H1 (cell line): ENCODE data around the gene VDAC2. TPM values are rescaled to one million over a fixed set of nuclear protein-coding genes. Genes with fewer than 3 reads are reported as not detected.

Experiments used
- CTCF ChIA-PET: fragments of 300-600 bp; sonication (Branson Sonifier 250); formaldehyde crosslinking; loops from one replicate; lab custom pipeline; 2021; ENCODE audit not compliant: partially characterized antibody; lab: Charles Lee
- POLR2A ChIA-PET: fragments of 300-600 bp; sonication (Branson Sonifier 250); formaldehyde crosslinking; loops from one replicate; lab custom pipeline; 2021; ENCODE audit warnings: inconsistent platforms; ENCODE audit not compliant: partially characterized antibody; lab: Charles Lee
- DNase-seq, 2 experiments: peaks; one replicate each; pipeline versions ENCODE4 v3.0.0 to v3.0.0-alpha.2; 2010 to 2022; ENCODE audit warnings: low spot score in 2 of 2, low read depth in 1 of 2, mixed read lengths in 1 of 2
- FAIRE-seq: peaks from 2 replicates; lab custom pipeline; 2011; peaks lifted over from hg19 to GRCh38; lab: Jason Lieb, UNC
- H2AFZ ChIP-seq: 2 replicates; pipeline ENCODE4 v1.8.1; 2012; ENCODE audit warnings: low read length, inconsistent platforms
- H2AK5ac ChIP-seq: 2 replicates; pipeline ENCODE4 v1.6.1; 2013; ENCODE audit warnings: low read depth, low read length
- H2BK120ac ChIP-seq: replicated peaks from 2 replicates; pipeline ENCODE3; 2013; ENCODE audit warnings: low read depth, low read length, inconsistent platforms
- H2BK12ac ChIP-seq: 2 replicates; pipeline ENCODE4 v1.6.1; 2013; ENCODE audit warnings: low read depth, low read length
- H2BK15ac ChIP-seq: 2 replicates; pipeline ENCODE4 v1.6.1; 2013; ENCODE audit warnings: low read length
- H2BK20ac ChIP-seq: 2 replicates; pipeline ENCODE4 v1.6.1; 2013; ENCODE audit warnings: low read length
- H2BK5ac ChIP-seq: 2 replicates; pipeline ENCODE4 v1.6.1; 2013; ENCODE audit warnings: low read depth, low read length
- H3K14ac ChIP-seq: 2 replicates; pipeline ENCODE4 v1.6.1; 2013; ENCODE audit warnings: inconsistent platforms; ENCODE audit not compliant: insufficient read length
- H3K18ac ChIP-seq: 2 replicates; pipeline ENCODE4 v1.6.1; 2013; ENCODE audit warnings: low read length; ENCODE audit errors: extremely low read depth
- H3K23ac ChIP-seq: 2 replicates; pipeline ENCODE4 v1.6.1; 2013; ENCODE audit warnings: inconsistent platforms; ENCODE audit not compliant: insufficient read length
- H3K23me2 ChIP-seq: 2 replicates; pipeline ENCODE4 v1.6.1; 2013; ENCODE audit warnings: low read depth, low read length
- H3K27ac ChIP-seq: 2 replicates; pipeline ENCODE4 v1.6.1; 2011; ENCODE audit warnings: low read depth, low read length, inconsistent platforms
- H3K27me3 ChIP-seq, 4 experiments: replicated peaks in 1 of 4; 1 replicate in 1 of 4; 2 replicates in 3 of 4; pipeline versions ENCODE4 v1.6.1 to v1.8.1; 2011 to 2013; ENCODE audit warnings: low read length in 3 of 4, mild to moderate bottlenecking in 3 of 4, inconsistent platforms in 2 of 4, mixed read lengths in 2 of 4, moderate library complexity in 1 of 4; ENCODE audit not compliant: control insufficient read depth in 3 of 4, insufficient read depth in 3 of 4; ENCODE audit errors: extremely low read depth in 1 of 4
- H3K36me3 ChIP-seq, 4 experiments: 2 replicates each; pipeline versions ENCODE4 v1.6.1 to v1.8.1; 2011 to 2013; ENCODE audit warnings: mild to moderate bottlenecking in 4 of 4, low read length in 3 of 4, moderate library complexity in 2 of 4, control low read depth in 1 of 4, inconsistent platforms in 1 of 4; ENCODE audit not compliant: insufficient read depth in 4 of 4, control insufficient read depth in 2 of 4
- H3K4ac ChIP-seq: replicated peaks from 2 replicates; pipeline ENCODE3; 2013; ENCODE audit warnings: low read length, low read depth, mixed read lengths, inconsistent platforms; ENCODE audit not compliant: insufficient read length
- H3K4me1 ChIP-seq, 4 experiments: replicated peaks in 1 of 4; 1 replicate in 1 of 4; 2 replicates in 3 of 4; pipeline versions ENCODE4 v1.6.1 to v1.8.1; 2011 to 2013; ENCODE audit warnings: low read length in 3 of 4, inconsistent platforms in 2 of 4, mixed read lengths in 1 of 4; ENCODE audit not compliant: insufficient read depth in 4 of 4, control insufficient read depth in 3 of 4
- H3K4me2 ChIP-seq, 2 experiments: 2 replicates each; pipeline versions ENCODE4 v1.6.1 to v1.8.1; 2011 to 2013; ENCODE audit warnings: low read depth in 2 of 2, low read length in 2 of 2, control low read depth in 1 of 2, inconsistent platforms in 1 of 2, mild to moderate bottlenecking in 1 of 2; ENCODE audit not compliant: insufficient read depth in 1 of 2
- H3K4me3 ChIP-seq, 4 experiments: fragments of 200-600, 300-600 bp in 1 of 4; sonication (generic), shearing (Covaris generic), sonication (Bioruptor Twin) in 1 of 4; 2 replicates each; pipeline versions ENCODE4 v1.5.1 to v1.8.1; 2011 to 2016; ENCODE audit warnings: low read length in 4 of 4, low read depth in 3 of 4, control low read depth in 2 of 4, inconsistent platforms in 2 of 4, mild to moderate bottlenecking in 2 of 4, mixed read lengths in 1 of 4, moderate library complexity in 1 of 4; ENCODE audit not compliant: insufficient read depth in 2 of 4; ENCODE audit errors: extremely low read depth in 1 of 4
- H3K56ac ChIP-seq: replicated peaks from 2 replicates; pipeline ENCODE3; 2013; ENCODE audit warnings: low read depth, mild to moderate bottlenecking, mixed read lengths, low read length, inconsistent platforms; ENCODE audit not compliant: insufficient read length
- H3K79me1 ChIP-seq: 2 replicates; pipeline ENCODE4 v1.6.1; 2013; ENCODE audit warnings: low read depth, low read length, control low read depth
- H3K79me2 ChIP-seq, 2 experiments: 2 replicates each; pipeline versions ENCODE4 v1.6.1 to v1.8.1; 2012 to 2013; ENCODE audit warnings: low read length in 2 of 2, mild to moderate bottlenecking in 2 of 2, inconsistent platforms in 1 of 2; ENCODE audit not compliant: insufficient read depth in 2 of 2, control insufficient read depth in 1 of 2
- H3K9ac ChIP-seq, 4 experiments: replicated peaks in 1 of 4; 1 replicate in 1 of 4; 2 replicates in 3 of 4; pipeline versions ENCODE4 v1.6.1 to v1.8.1; 2011 to 2013; ENCODE audit warnings: low read depth in 3 of 4, low read length in 3 of 4, control low read depth in 2 of 4, mild to moderate bottlenecking in 2 of 4, moderate library complexity in 2 of 4, inconsistent platforms in 1 of 4; ENCODE audit errors: extremely low read depth in 1 of 4
- H3K9me3 ChIP-seq, 2 experiments: 2 replicates each; pipeline versions ENCODE4 v1.6.1 to v1.8.1; 2012 to 2013; ENCODE audit warnings: mild to moderate bottlenecking in 2 of 2, moderate library complexity in 2 of 2, control low read depth in 1 of 2, inconsistent platforms in 1 of 2, low read depth in 1 of 2, low read length in 1 of 2, mixed read lengths in 1 of 2; ENCODE audit not compliant: insufficient read depth in 2 of 2
- H4K20me1 ChIP-seq, 2 experiments: replicated peaks in 1 of 2; 2 replicates each; pipeline versions ENCODE3 to v1.8.1; 2011 to 2013; ENCODE audit warnings: inconsistent platforms in 2 of 2, low read length in 2 of 2, mild to moderate bottlenecking in 1 of 2; ENCODE audit not compliant: insufficient read depth in 2 of 2, control insufficient read depth in 1 of 2
- H4K5ac ChIP-seq: 2 replicates; pipeline ENCODE4 v1.6.1; 2013; ENCODE audit warnings: low read length, low read depth, mixed read lengths, inconsistent platforms; ENCODE audit not compliant: insufficient read length
- H4K8ac ChIP-seq: 2 replicates; pipeline ENCODE4 v1.8.0; 2013; ENCODE audit warnings: mild to moderate bottlenecking, moderate library complexity, low read length, inconsistent platforms; ENCODE audit not compliant: insufficient read depth; ENCODE audit errors: extremely low read depth
- H4K91ac ChIP-seq: replicated peaks from 2 replicates; pipeline ENCODE3; 2013; ENCODE audit warnings: low read length, mixed read lengths, inconsistent platforms; ENCODE audit not compliant: insufficient read length
- CEBPB ChIP-seq: IDR thresholded peaks from 2 replicates; pipeline ENCODE4 v1.6.1; 2012; ENCODE audit warnings: low read depth, low read length
- CREB1 ChIP-seq: IDR thresholded peaks from 2 replicates; pipeline ENCODE4 v1.6.1; 2012; ENCODE audit warnings: inconsistent platforms
- EGR1 ChIP-seq: IDR thresholded peaks from 2 replicates; pipeline ENCODE4 v1.6.1; 2011; ENCODE audit warnings: low read depth, low read length, borderline replicate concordance
- GABPA ChIP-seq: IDR thresholded peaks from 2 replicates; pipeline ENCODE4 v1.6.1; 2011; ENCODE audit warnings: mild to moderate bottlenecking, low read length, moderate library complexity, borderline replicate concordance; ENCODE audit not compliant: insufficient read depth
- WGBS, 2 experiments: shearing (Covaris generic) in 1 of 2; methylation state at CpG; one replicate each; pipeline versions ENCODE4 v1.1.6 to v1.1.7; 2013 to 2015; ENCODE audit warnings: low lambda C conversion rate in 2 of 2, mixed read lengths in 2 of 2, inconsistent platforms in 1 of 2, low coverage in 1 of 2, missing lambda C conversion rate in 1 of 2; ENCODE audit not compliant: insufficient replicate concordance in 2 of 2, insufficient coverage in 1 of 2, insufficient read length in 1 of 2; ENCODE audit errors: extremely low coverage in 1 of 2, missing lambda C conversion rate in 1 of 2; 5-methylcytosine and 5-hydroxymethylcytosine counted together
- polyA plus RNA-seq, 7 experiments: library from polyadenylated mRNA; depleted of rRNA in 3 of 7; stranded (reverse) in 5 of 7; unstranded in 2 of 7; fragments of >200 nt in 5 of 7; fragments of 200-250 nt in 2 of 7; gene quantifications; 1 replicate in 5 of 7; 2 replicates in 1 of 7; 4 replicates in 1 of 7; pipeline versions ENCODE4 v1.2.1 to v1.2.3, GENCODE V29; 2011 to 2013; ENCODE audit warnings: missing spikeins in 2 of 7, mixed read lengths in 2 of 7
- total RNA-seq: library from RNA; stranded (reverse); fragmentation: NEBNext Ultra II Directional; extraction: Animal tissue kit (Norgen Biotek cat#: 25700); gene quantifications from 2 replicates; pipeline ENCODE4 v1.2.1, GENCODE V29; 2021

Gene VDAC2
- total and polyA plus RNA-seq, 2 of the 8 experiments (the other 6 are each of a cell fraction or from before 2014, with no cell fraction given) = 89.8 to 284 TPM

DNA sequence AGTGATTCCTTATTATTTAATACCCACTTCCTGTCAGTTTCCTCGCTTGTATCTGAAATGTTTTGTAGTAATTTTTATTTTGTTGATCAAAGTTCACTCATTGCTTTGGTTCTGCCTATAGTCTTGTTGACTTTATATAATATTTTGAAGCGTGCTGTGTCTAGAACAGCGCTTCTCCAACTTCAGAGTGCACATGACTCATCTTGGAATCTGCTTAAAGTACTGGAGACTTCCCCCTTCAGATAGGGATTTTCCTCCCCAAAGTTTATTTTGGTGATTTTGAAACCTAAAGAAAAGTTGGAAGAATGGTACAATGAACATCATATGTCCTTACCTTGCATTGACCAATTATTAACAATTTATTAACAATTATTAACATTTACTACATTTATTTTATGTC, 19.4 kb downstream of the VDAC2 start:
- Histone ChIP-seq H2BK120ac (no peak overlapping the region), H3K36me3 (peaks cover 13 to 57% (median 22%) of the 10 kb centered on the region in 4 experiments), H3K18ac (no peak overlapping the region), H3K4ac (no peak overlapping the region), H3K9ac (no peak overlapping the region), H3K4me3 (no peak overlapping the region), H3K23ac (no peak overlapping the region), H3K79me1 (peaks cover 4% of the 10 kb centered on the region; the same call in 1 of the 2 replicates), H3K27me3 (no peaks in the 10 kb centered on the region), H2BK20ac (no peak overlapping the region), H2AK5ac (no peak overlapping the region), H3K23me2 (peaks cover 10% of the 10 kb centered on the region; the same call in 1 of the 2 replicates), H2BK15ac (no peak overlapping the region), H2BK12ac (no peak overlapping the region), H4K20me1 (peaks cover 3 to 12% of the 10 kb centered on the region in 2 experiments), H3K4me1 (peaks cover 8 to 24% (median 23%) of the 10 kb centered on the region in 4 experiments), H3K56ac (no peak overlapping the region), H4K5ac (no peak overlapping the region), H2BK5ac (no peak overlapping the region), H4K91ac (no peak overlapping the region), H3K79me2 (peaks cover 6 to 42% of the 10 kb centered on the region in 2 experiments; a peak in 3 of 4 replicates), H3K27ac (no peak overlapping the region), H3K9me3 (no peaks in the 10 kb centered on the region), H2AFZ (no peak overlapping the region)
- FAIRE-seq (no peak), DNase-seq (no peak)
- POLR2A ChIA-PET = interaction anchor here (0.5 to 27.6 kb wide), 4 partner anchors 9 to 599 kb away, joined by 3 to 801 read pairs (median 72); partner anchors contain the start of genes SAMD8 and VDAC2
- TF ChIP-seq GABPA (no peak), EGR1 (no peak), CEBPB (no peak), CREB1 (no peak)
- TF ChIP-seq, all 59 proteins: peak for 0
- 88% methylated on average over 3 of the region's 3 CpGs; no CpG with 5 or more reads in 1 of the 2 experiments for WGBS, 2 experiments
- Histone ChIP-seq H3K4me2 (no peak overlapping the region), H3K14ac (no peak overlapping the region), H4K8ac (no peak overlapping the region)
- CTCF ChIA-PET = interaction anchor here (0.9 to 18.9 kb wide), 7 partner anchors 8 to 116 kb away, joined by 3 to 209 read pairs (median 10); partner anchors contain the start of gene VDAC2
